Hepatocyte (in vitro differentiated cells): ENCODE data around the gene HTD2.

Experiments used
- CTCF ChIP-seq: fragments of 200-600 bp; sonication (generic); IDR thresholded peaks from 2 replicates; pipeline ENCODE4 v1.5.1; 2016; ENCODE audit warnings: antibody characterized with exemption, mild to moderate bottlenecking; ENCODE audit not compliant: poor library complexity
- EZH2 ChIP-seq: fragments of 200-600 bp; sonication (generic); IDR thresholded peaks from 2 replicates; pipeline ENCODE4 v1.6.1; 2016; ENCODE audit warnings: antibody characterized with exemption, mild to moderate bottlenecking, borderline replicate concordance

GRCh38 chr3:58274027-58274614 is 32.2 kb upstream of the HTD2 start:
- TF ChIP-seq CTCF: no peak
- no peak for TF ChIP-seq EZH2
